SK-N-SH (cell line): ENCODE results near the gene SDCCAG8. TPM values are rescaled to one million over a fixed set of nuclear protein-coding genes. Genes with fewer than 3 reads are reported as not detected.

Experiments used
- CTCF ChIA-PET: fragments of 300-600, 350-600 bp; formaldehyde crosslinking; extraction: SDS; loops from one replicate; lab custom pipeline; 2021; lab: Yijun Ruan, JAX
- POLR2A ChIA-PET: fragments of 350-600 bp; sonication (Branson Sonifier 250); formaldehyde crosslinking; extraction: SDS; loops from one replicate; lab custom pipeline; 2020; ENCODE audit warnings: antibody characterized with exemption, inconsistent platforms; lab: Yijun Ruan, JAX
- DNase-seq: peaks from one replicate; pipeline ENCODE4 v3.0.0; 2012
- H2AFZ ChIP-seq: fragments of 200-600 bp; sonication (generic); 2 replicates; pipeline ENCODE4 v1.8.1; 2016; ENCODE audit warnings: antibody characterized with exemption, mild to moderate bottlenecking, low read depth
- H3F3A ChIP-seq: fragments of 200-600 bp; sonication (generic); replicated peaks from 2 replicates; pipeline ENCODE3; 2016; ENCODE audit warnings: antibody characterized with exemption, mild to moderate bottlenecking; ENCODE audit not compliant: insufficient read depth
- H3K27ac ChIP-seq, 2 experiments: fragments of 200-500 bp in 1 of 2; fragments of 200-600 bp in 1 of 2; sonication (Bioruptor generic) in 1 of 2; sonication (generic), shearing (Covaris generic) in 1 of 2; 2 replicates each; pipeline versions ENCODE4 v1.5.1 to v1.6.1; 2014 to 2016; ENCODE audit warnings: low read depth in 2 of 2, inconsistent platforms in 1 of 2, low read length in 1 of 2, mild to moderate bottlenecking in 1 of 2, mixed read lengths in 1 of 2
- H3K27me3 ChIP-seq: fragments of 200-600 bp; sonication (generic), shearing (Covaris generic); 2 replicates; pipeline ENCODE4 v1.6.1; 2016; ENCODE audit warnings: mixed run types; ENCODE audit not compliant: insufficient read depth
- H3K36me3 ChIP-seq, 2 experiments: fragments of 200-500 bp in 1 of 2; fragments of 200-600 bp in 1 of 2; sonication (Bioruptor generic) in 1 of 2; sonication (generic) in 1 of 2; replicated peaks in 1 of 2; 2 replicates each; pipeline versions ENCODE3 to v1.5.1; 2014 to 2016; ENCODE audit warnings: low read length in 1 of 2, mild to moderate bottlenecking in 1 of 2; ENCODE audit not compliant: insufficient read depth in 2 of 2, control insufficient read depth in 1 of 2
- H3K4me1 ChIP-seq, 2 experiments: fragments of 200-500 bp in 1 of 2; fragments of 200-600 bp in 1 of 2; sonication (Bioruptor generic) in 1 of 2; sonication (generic), shearing (Covaris generic) in 1 of 2; 2 replicates each; pipeline versions ENCODE4 v1.5.1 to v1.6.1; 2014 to 2016; ENCODE audit warnings: low read depth in 1 of 2, low read length in 1 of 2, mixed run types in 1 of 2; ENCODE audit not compliant: insufficient read depth in 2 of 2, control insufficient read depth in 1 of 2
- H3K4me2 ChIP-seq: fragments of 200-600 bp; sonication (generic), shearing (Covaris generic); 2 replicates; pipeline ENCODE4 v1.6.1; 2017; ENCODE audit warnings: mixed run types
- H3K4me3 ChIP-seq, 2 experiments: fragments of 200-500 bp in 1 of 2; fragments of 200-600 bp in 1 of 2; sonication (Bioruptor generic) in 1 of 2; sonication (generic), shearing (Covaris generic) in 1 of 2; 2 replicates each; pipeline versions ENCODE4 v1.5.1 to v1.8.1; 2014 to 2016; ENCODE audit warnings: low read depth in 2 of 2, inconsistent platforms in 1 of 2, low read length in 1 of 2, mild to moderate bottlenecking in 1 of 2, mixed read lengths in 1 of 2, moderate library complexity in 1 of 2
- H3K79me2 ChIP-seq: fragments of 200-600 bp; sonication (generic); 2 replicates; pipeline ENCODE4 v1.8.1; 2017; ENCODE audit warnings: mild to moderate bottlenecking; ENCODE audit not compliant: insufficient read depth
- H3K9ac ChIP-seq: fragments of 200-600 bp; sonication (generic); 2 replicates; pipeline ENCODE4 v1.6.1; 2017; ENCODE audit warnings: mixed run types
- H3K9me2 ChIP-seq: fragments of 200-600 bp; sonication (generic); 2 replicates; pipeline ENCODE4 v1.6.1; 2017; ENCODE audit warnings: mixed run types
- H3K9me3 ChIP-seq: fragments of 200-600 bp; sonication (generic); 2 replicates; pipeline ENCODE4 v1.6.1; 2017; ENCODE audit warnings: mixed run types, mild to moderate bottlenecking, moderate library complexity
- H4K20me1 ChIP-seq: fragments of 200-600 bp; sonication (generic); 2 replicates; pipeline ENCODE4 v1.6.1; 2017; ENCODE audit warnings: mild to moderate bottlenecking, mixed run types; ENCODE audit not compliant: insufficient read depth
- CHD2 ChIP-seq: fragments of 150-350 bp; IDR thresholded peaks from 2 replicates; pipeline ENCODE4 v1.6.1; 2018; ENCODE audit warnings: low read length; ENCODE audit not compliant: partially characterized antibody
- CTCF ChIP-seq: fragments of 200-600 bp; sonication (generic); IDR thresholded peaks from 2 replicates; pipeline ENCODE4 v1.6.1; 2017; ENCODE audit warnings: antibody characterized with exemption, mild to moderate bottlenecking, moderate library complexity
- EP300 ChIP-seq, 2 experiments: IDR thresholded peaks; 2 replicates each; pipeline versions ENCODE4 v1.4.0 to v1.6.1; 2012; ENCODE audit warnings: borderline replicate concordance in 1 of 2, low read depth in 1 of 2, low read length in 1 of 2
- FOSL2 ChIP-seq: IDR thresholded peaks from 2 replicates; pipeline ENCODE4 v1.4.0; 2012; ENCODE audit warnings: low read depth, mild to moderate bottlenecking, moderate library complexity, borderline replicate concordance
- FOXJ3 ChIP-seq: sonication (generic); formaldehyde crosslinking; IDR thresholded peaks from 2 replicates; pipeline ENCODE4 v1.5.1; 2020; ENCODE audit warnings: mild to moderate bottlenecking, missing genetic modification reagents
- GABPA ChIP-seq: IDR thresholded peaks from 2 replicates; pipeline ENCODE4 v1.4.0; 2012; ENCODE audit warnings: low read depth, mild to moderate bottlenecking
- GATA2 ChIP-seq: sonication (generic); formaldehyde crosslinking; IDR thresholded peaks from 2 replicates; pipeline ENCODE4 v1.5.0; 2020; ENCODE audit warnings: mild to moderate bottlenecking, missing genetic modification reagents
- MXI1 ChIP-seq: IDR thresholded peaks from 2 replicates; pipeline ENCODE4 v1.6.1; 2012; ENCODE audit warnings: mild to moderate bottlenecking, low read depth, low read length, improper control_type of control experiment
- NRF1 ChIP-seq: IDR thresholded peaks from 2 replicates; pipeline ENCODE4 v1.6.1; 2012; ENCODE audit warnings: low read depth, mild to moderate bottlenecking, low read length
- PBX3 ChIP-seq: IDR thresholded peaks from 2 replicates; pipeline ENCODE4; 2012
- RCOR1 ChIP-seq: fragments of 150-350 bp; IDR thresholded peaks from 2 replicates; pipeline ENCODE4 v1.6.1; 2017; ENCODE audit warnings: antibody characterized with exemption, low read length
- REST ChIP-seq: IDR thresholded peaks from 2 replicates; pipeline ENCODE4 v1.6.1; 2012; ENCODE audit warnings: mild to moderate bottlenecking, low read depth, low read length, moderate library complexity
- RXRA ChIP-seq: IDR thresholded peaks from 2 replicates; pipeline ENCODE4 v1.4.0; 2012; ENCODE audit warnings: low read depth, mild to moderate bottlenecking, borderline replicate concordance
- SMC3 ChIP-seq: IDR thresholded peaks from 2 replicates; pipeline ENCODE4 v1.6.1; 2012; ENCODE audit warnings: low read depth, low read length, improper control_type of control experiment
- TAF1 ChIP-seq: IDR thresholded peaks from 2 replicates; pipeline ENCODE4 v1.6.1; 2012; ENCODE audit warnings: low read depth, mild to moderate bottlenecking, low read length, moderate library complexity, borderline replicate concordance
- TCF12 ChIP-seq: IDR thresholded peaks from 2 replicates; pipeline ENCODE4 v1.4.0; 2012
- TEAD4 ChIP-seq: IDR thresholded peaks from 2 replicates; pipeline ENCODE4 v1.4.0; 2012; ENCODE audit warnings: mild to moderate bottlenecking, borderline replicate concordance; ENCODE audit not compliant: insufficient read depth
- WGBS: methylation state at CpG from one replicate; pipeline ENCODE4 v1.1.6; 2017; ENCODE audit warnings: low lambda C conversion rate; 5-methylcytosine and 5-hydroxymethylcytosine counted together
- polyA plus RNA-seq, 3 experiments: library from polyadenylated mRNA; depleted of rRNA; stranded (reverse); fragments of >200 nt; gene quantifications; 2 replicates each; pipeline ENCODE4 v1.2.3, GENCODE V29; 2012

Gene SDCCAG8
- polyA plus RNA-seq, 1 of the 3 experiments (the other 2 are of a cell fraction) = 22.7 TPM

GRCh38 chr1:243440406-243440805 lies 184.6 kb downstream of the SDCCAG8 start:
- Histone ChIP-seq H3K9me2 (no peaks in the 10 kb centered on the region), H3K27me3 (no peaks in the 10 kb centered on the region), H4K20me1 (no peaks in the 10 kb centered on the region), H3K4me2 (no peak overlapping the region), H3K36me3 (peaks cover 0 to 2% of the 10 kb centered on the region in 2 experiments), H3K79me2 (no peaks in the 10 kb centered on the region), H3K9ac (no peak overlapping the region), H3K9me3 (no peaks in the 10 kb centered on the region), H3K27ac (no peak overlapping the region), H3K4me1 (peaks cover 0 to 7% of the 10 kb centered on the region in 2 experiments; a peak in 2 of 4 replicates), H2AFZ (no peak overlapping the region), H3F3A (no peaks in the 10 kb centered on the region), H3K4me3 (no peak overlapping the region)
- no peak for DNase-seq
- ChIA-PET POLR2A (no interaction called here), CTCF (interaction anchor here (0.8 kb wide), 1 partner anchor 96 kb away, joined by 3 read pairs; no protein-coding TSS in a partner anchor)
- TF ChIP-seq RXRA (no peak), TCF12 (no peak), CHD2 (no peak), CTCF (no peak), MXI1 (no peak), GABPA (no peak), FOXJ3 (CRISPR knock-in tag) (no peak), EP300 (IDR thresholded peaks at IDR 0.05; ENCODE audit: borderline replicate concordance in 1 of 2, low read depth in 1 of 2, low read length in 1 of 2) (no peak), GATA2 (CRISPR knock-in tag) (no peak)
- 94% methylated on average over 2 of the region's 2 CpGs for WGBS

- Histone ChIP-seq H4K20me1 (no peaks in the 10 kb centered on the region), H3K9me3 (no peaks in the 10 kb centered on the region), H3K79me2 (no peaks in the 10 kb centered on the region), H2AFZ (no peak overlapping the region), H3K27me3 (no peaks in the 10 kb centered on the region), H3K9ac (no peak overlapping the region), H3K4me2 (no peak overlapping the region), H3K9me2 (no peaks in the 10 kb centered on the region), H3F3A (no peaks in the 10 kb centered on the region), H3K4me1 (peaks cover 0 to 7% of the 10 kb centered on the region in 2 experiments; a peak in 2 of 4 replicates), H3K36me3 (peaks cover 0 to 5% of the 10 kb centered on the region in 2 experiments), H3K4me3 (no peak overlapping the region), H3K27ac (no peak overlapping the region)
- ChIA-PET POLR2A (no interaction called here), CTCF (no interaction called here)
- no peak for DNase-seq
- TF ChIP-seq TAF1 (no peak), EP300 (IDR thresholded peaks at IDR 0.05; ENCODE audit: borderline replicate concordance in 1 of 2, low read depth in 1 of 2, low read length in 1 of 2) (no peak), FOSL2 (no peak), REST (no peak), NRF1 (no peak), RCOR1 (no peak), TEAD4 (no peak), SMC3 (no peak), PBX3 (no peak)
Observed at GRCh38 chr1:243441601-243442000, 185.8 kb downstream of the SDCCAG8 start.
